IPS-18a (cell line): ENCODE results near the gene SPATA20.

Experiments used
- H3K27ac ChIP-seq: one replicate; pipeline ENCODE4 v1.5.1; 2013; ENCODE audit warnings: low read length
- H3K27me3 ChIP-seq: one replicate; pipeline ENCODE4 v1.6.1; 2013; ENCODE audit warnings: mild to moderate bottlenecking, low read length; ENCODE audit not compliant: control insufficient read depth, insufficient read depth
- H3K36me3 ChIP-seq: one replicate; pipeline ENCODE4 v1.6.1; 2013; ENCODE audit warnings: low read depth, low read length; ENCODE audit not compliant: control insufficient read depth
- H3K4me1 ChIP-seq: one replicate; pipeline ENCODE4 v1.6.1; 2013; ENCODE audit warnings: low read depth, low read length; ENCODE audit not compliant: control insufficient read depth
- H3K4me3 ChIP-seq: one replicate; pipeline ENCODE4 v1.5.1; 2013; ENCODE audit warnings: low read length
- H3K9ac ChIP-seq: one replicate; pipeline ENCODE4 v1.6.1; 2013; ENCODE audit warnings: mild to moderate bottlenecking, low read length, moderate library complexity
- H3K9me3 ChIP-seq: one replicate; pipeline ENCODE4 v1.6.1; 2013; ENCODE audit warnings: low read depth, low read length; ENCODE audit not compliant: control insufficient read depth

The SPATA20 gene

GRCh38 chr17:50542795-50543774 lies 3.9 kb upstream of the SPATA20 start:
- Histone ChIP-seq H3K9me3 (no peaks in the 10 kb centered on the region), H3K27ac (no peak overlapping the region), H3K4me3 (peak overlapping the region; percentile 84), H3K27me3 (peaks cover 11% of the 10 kb centered on the region), H3K36me3 (no peaks in the 10 kb centered on the region), H3K4me1 (peaks cover 20% of the 10 kb centered on the region), H3K9ac (no peak overlapping the region)

- no peak overlapping the region for H3K27ac ChIP-seq
- H3K9me3 ChIP-seq: no peaks in the 10 kb centered on the region
- peaks cover 20% of the 10 kb centered on the region for H3K4me1 ChIP-seq
- peaks cover 11% of the 10 kb centered on the region for H3K27me3 ChIP-seq
- no peak overlapping the region for H3K9ac ChIP-seq
- no peak overlapping the region for H3K4me3 ChIP-seq
- no peaks in the 10 kb centered on the region for H3K36me3 ChIP-seq
Observed at GRCh38 chr17:50544516-50544915, 2.5 kb upstream of the SPATA20 start.

GRCh38 chr17:50545311-50545710 lies 1.7 kb upstream of the SPATA20 start:
- Histone ChIP-seq H3K9ac (no peak overlapping the region), H3K36me3 (no peaks in the 10 kb centered on the region), H3K4me3 (no peak overlapping the region), H3K4me1 (peaks cover 20% of the 10 kb centered on the region), H3K9me3 (no peaks in the 10 kb centered on the region), H3K27me3 (peaks cover 11% of the 10 kb centered on the region), H3K27ac (no peak overlapping the region)

GRCh38 chr17:50546701-50547034 lies 306 bp upstream of the SPATA20 start:
- H3K36me3 ChIP-seq: no peaks in the 10 kb centered on the region
- peaks cover 13% of the 10 kb centered on the region for H3K4me1 ChIP-seq
- H3K4me3 ChIP-seq: no peak overlapping the region
- no peak overlapping the region for H3K27ac ChIP-seq
- peaks cover under 1% of the 10 kb centered on the region for H3K27me3 ChIP-seq
- no peak overlapping the region for H3K9ac ChIP-seq
- H3K9me3 ChIP-seq: no peaks in the 10 kb centered on the region

GRCh38 chr17:50547736-50548083 lies 736 bp downstream of the SPATA20 start:
- Histone ChIP-seq H3K9me3 (no peaks in the 10 kb centered on the region), H3K27me3 (no peaks in the 10 kb centered on the region), H3K4me1 (peaks cover 8% of the 10 kb centered on the region), H3K9ac (peak overlapping the region; percentile 58), H3K27ac (no peak overlapping the region), H3K36me3 (no peaks in the 10 kb centered on the region), H3K4me3 (peak overlapping the region; percentile 56)

- Histone ChIP-seq H3K4me1 (peaks cover 5% of the 10 kb centered on the region), H3K36me3 (no peaks in the 10 kb centered on the region), H3K9me3 (no peaks in the 10 kb centered on the region), H3K27me3 (no peaks in the 10 kb centered on the region), H3K9ac (no peak overlapping the region), H3K4me3 (no peak overlapping the region), H3K27ac (no peak overlapping the region)
Observed at GRCh38 chr17:50548831-50549230, 1.9 kb downstream of the SPATA20 start.

GRCh38 chr17:50549256-50549941 lies 2.4 kb downstream of the SPATA20 start:
- no peak overlapping the region for H3K27ac ChIP-seq
- peaks cover 5% of the 10 kb centered on the region for H3K4me1 ChIP-seq
- no peaks in the 10 kb centered on the region for H3K36me3 ChIP-seq
- H3K9ac ChIP-seq: no peak overlapping the region
- H3K9me3 ChIP-seq: no peaks in the 10 kb centered on the region
- no peaks in the 10 kb centered on the region for H3K27me3 ChIP-seq
- H3K4me3 ChIP-seq: no peak overlapping the region

- Histone ChIP-seq H3K9ac (no peak overlapping the region), H3K4me3 (no peak overlapping the region), H3K4me1 (peaks cover 5% of the 10 kb centered on the region), H3K27ac (no peak overlapping the region), H3K36me3 (no peaks in the 10 kb centered on the region), H3K9me3 (no peaks in the 10 kb centered on the region), H3K27me3 (no peaks in the 10 kb centered on the region)
Observed at GRCh38 chr17:50549969-50550368, 3.0 kb downstream of the SPATA20 start.

- Histone ChIP-seq H3K4me3 (no peak overlapping the region), H3K27ac (no peak overlapping the region), H3K9ac (no peak overlapping the region), H3K9me3 (no peaks in the 10 kb centered on the region), H3K27me3 (no peaks in the 10 kb centered on the region), H3K36me3 (no peaks in the 10 kb centered on the region), H3K4me1 (peaks cover 5% of the 10 kb centered on the region)
Observed at GRCh38 chr17:50550661-50551432, 3.9 kb downstream of the SPATA20 start.

GRCh38 chr17:50551433-50551815 lies 4.5 kb downstream of the SPATA20 start:
- Histone ChIP-seq H3K9ac (no peak overlapping the region), H3K9me3 (no peaks in the 10 kb centered on the region), H3K36me3 (no peaks in the 10 kb centered on the region), H3K4me3 (no peak overlapping the region), H3K27me3 (no peaks in the 10 kb centered on the region), H3K4me1 (peaks cover 5% of the 10 kb centered on the region), H3K27ac (no peak overlapping the region)

- H3K9me3 ChIP-seq: no peaks in the 10 kb centered on the region
- H3K9ac ChIP-seq: no peak overlapping the region
Observed at GRCh38 chr17:50551884-50552283, 4.9 kb downstream of the SPATA20 start.

More at GRCh38 chr17:50551884-50552283, 4.9 kb downstream of the SPATA20 start:
- H3K4me1 ChIP-seq: peaks cover 5% of the 10 kb centered on the region
- no peak overlapping the region for H3K27ac ChIP-seq
- H3K27me3 ChIP-seq: peaks cover 2% of the 10 kb centered on the region
- H3K36me3 ChIP-seq: no peaks in the 10 kb centered on the region
- no peak overlapping the region for H3K4me3 ChIP-seq
